IPS-18c (cell line): Measurements from ENCODE around the gene SPC24.
"Not testable (repeated sequence)": the region's sequence is repeated elsewhere in the genome, so short reads cannot be mapped to it uniquely, and the experiment has no call there.

Experiments
- H3K4me3 ChIP-seq: 2 replicates; pipeline ENCODE4 v1.7.0; 2013; ENCODE audit warnings: low read depth, mild to moderate bottlenecking, low read length, moderate library complexity; ENCODE audit not compliant: insufficient read depth
- H3K9me3 ChIP-seq: one replicate; pipeline ENCODE4 v1.6.1; 2013; ENCODE audit warnings: mild to moderate bottlenecking, low read length, moderate library complexity; ENCODE audit not compliant: control insufficient read depth, insufficient read depth

SPC24 gene

DNA sequence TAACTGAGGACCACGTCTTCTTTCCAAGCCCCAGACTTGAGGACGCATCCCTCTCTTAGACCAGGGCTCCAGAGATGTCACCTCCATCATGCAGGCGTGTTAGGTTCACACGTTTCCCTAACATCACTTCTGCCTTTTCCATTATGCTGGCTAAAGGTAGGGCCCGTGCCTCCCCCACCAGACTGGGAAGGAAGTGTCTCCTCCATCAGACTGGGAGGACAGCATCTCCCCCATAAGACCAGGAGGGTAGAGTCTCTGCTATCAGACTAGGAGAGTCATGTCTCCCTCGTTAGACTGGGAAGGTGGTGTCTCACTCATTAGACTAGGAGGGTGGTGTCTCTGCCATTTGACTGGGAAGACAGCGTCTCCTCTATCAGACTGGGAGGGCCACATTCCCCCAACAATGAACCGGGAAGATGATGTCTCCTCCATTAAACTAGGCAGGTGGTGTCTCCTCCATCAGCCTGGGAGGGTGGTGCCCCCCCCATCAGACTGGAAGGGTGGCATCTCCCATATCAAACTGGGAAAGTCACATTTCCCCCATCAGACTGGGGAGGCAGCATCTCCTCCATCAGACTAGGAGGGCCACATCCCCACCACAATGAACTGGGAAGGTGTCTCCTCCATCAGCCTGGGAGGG, 18.1 kb upstream of the SPC24 start:
- H3K4me3 ChIP-seq, result no peak overlapping the region
- H3K9me3 ChIP-seq, result no peaks in the 10 kb centered on the region

DNA sequence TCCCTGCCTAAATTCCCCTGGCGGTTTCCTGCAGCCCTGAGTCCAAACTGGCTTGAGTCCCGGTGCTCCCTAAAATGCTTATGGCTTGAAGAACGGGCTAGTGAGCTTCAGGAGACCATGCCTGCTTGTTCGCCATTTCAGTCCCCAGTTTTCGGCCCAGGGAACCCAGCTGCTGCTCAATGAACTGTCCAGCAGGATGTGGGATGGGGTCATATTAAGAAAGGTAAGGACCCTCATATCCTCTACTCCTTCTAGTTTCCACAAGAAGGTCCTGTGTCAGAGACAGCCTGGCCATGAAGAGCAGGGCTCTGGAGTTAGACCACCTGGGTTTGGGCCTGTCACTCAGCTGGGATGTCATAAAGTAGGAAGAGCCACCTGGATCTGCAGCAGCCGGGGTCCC, 17.0 kb upstream of the SPC24 start:
- H3K9me3 ChIP-seq, result no peaks in the 10 kb centered on the region
- H3K4me3 ChIP-seq, result no peak overlapping the region

DNA sequence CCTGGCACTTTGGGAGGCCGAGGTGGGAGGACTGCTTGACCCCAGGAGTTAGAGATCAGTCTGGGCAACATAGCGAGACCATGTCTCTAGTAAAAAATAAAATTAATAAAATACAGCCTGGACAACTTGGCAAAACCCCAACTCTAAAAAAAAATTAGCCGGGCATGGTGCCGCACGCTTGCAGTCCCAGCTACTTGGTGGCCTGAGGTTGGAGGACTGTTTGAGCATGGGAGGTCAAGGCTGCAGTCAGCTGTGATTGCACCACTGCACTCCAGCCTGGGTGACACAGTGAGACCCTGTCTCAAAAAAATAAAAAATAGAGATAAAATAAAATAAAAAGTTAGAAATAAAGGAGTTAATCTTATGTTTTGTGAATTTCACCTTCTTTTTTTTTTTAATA, 15.6 kb upstream of the SPC24 start:
- H3K4me3 ChIP-seq, result no peak overlapping the region
- H3K9me3 ChIP-seq, result no peaks in the 10 kb centered on the region

DNA sequence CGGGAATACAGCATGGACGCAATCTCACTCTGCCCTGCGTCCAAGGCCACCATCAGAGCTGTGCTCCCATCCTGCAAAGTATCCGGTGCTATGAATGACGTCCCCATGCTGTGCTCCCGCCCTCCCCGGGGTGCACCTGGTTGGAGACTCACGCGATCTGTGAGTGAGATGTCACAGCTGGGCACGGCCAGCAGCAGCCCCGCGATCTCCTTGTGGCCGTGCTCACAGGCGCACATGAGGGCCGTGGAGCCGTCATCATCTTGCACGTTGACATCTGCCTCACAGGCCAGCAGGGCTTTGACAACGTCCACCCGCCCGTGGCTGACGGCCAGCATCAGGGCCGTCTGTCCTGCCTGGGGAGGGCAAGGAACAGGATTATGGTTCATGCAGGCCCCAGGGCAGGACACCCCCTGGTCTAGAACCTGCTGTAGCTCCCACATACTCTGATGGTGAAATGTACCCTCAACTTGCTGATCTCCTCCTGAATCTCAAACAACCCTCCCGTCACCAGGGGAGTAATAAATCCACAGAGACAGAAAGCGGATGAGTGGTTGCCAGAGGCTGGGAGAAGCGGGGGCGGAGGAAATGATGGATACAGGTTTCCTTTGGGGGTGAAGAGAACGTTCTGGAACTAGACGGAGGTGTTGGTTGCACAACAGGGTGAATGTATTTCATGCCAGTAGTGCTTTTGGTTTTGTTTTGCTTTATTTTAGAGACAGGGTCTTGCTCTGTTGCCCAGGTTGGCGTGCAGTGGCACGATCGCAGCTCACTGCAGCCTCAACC, 14.5 kb upstream of the SPC24 start:
- no peaks in the 10 kb centered on the region for H3K9me3 ChIP-seq
- no peak overlapping the region for H3K4me3 ChIP-seq

DNA sequence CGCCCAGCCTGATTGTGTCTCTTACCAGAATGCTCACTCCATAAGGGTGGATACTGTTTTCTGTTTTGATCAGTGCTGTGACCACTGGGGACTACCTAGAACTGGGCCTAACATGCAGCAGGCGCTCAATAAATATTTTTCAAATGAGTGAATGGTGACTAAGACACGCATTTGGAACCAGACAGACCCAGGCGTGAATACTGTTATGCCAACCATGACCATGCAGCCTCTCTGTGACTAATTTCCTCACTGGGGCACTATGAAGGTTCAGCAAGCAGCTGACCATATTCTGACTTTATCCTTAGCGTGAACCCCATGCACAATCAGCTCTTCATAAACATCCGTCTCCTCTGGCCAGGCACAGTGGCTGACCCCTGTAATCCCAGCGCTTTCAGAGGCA, 13.0 kb upstream of the SPC24 start:
- H3K4me3 ChIP-seq, result peak overlapping the region; percentile 3; the same call in 1 of the 2 replicates
- H3K9me3 ChIP-seq, result no peaks in the 10 kb centered on the region

DNA sequence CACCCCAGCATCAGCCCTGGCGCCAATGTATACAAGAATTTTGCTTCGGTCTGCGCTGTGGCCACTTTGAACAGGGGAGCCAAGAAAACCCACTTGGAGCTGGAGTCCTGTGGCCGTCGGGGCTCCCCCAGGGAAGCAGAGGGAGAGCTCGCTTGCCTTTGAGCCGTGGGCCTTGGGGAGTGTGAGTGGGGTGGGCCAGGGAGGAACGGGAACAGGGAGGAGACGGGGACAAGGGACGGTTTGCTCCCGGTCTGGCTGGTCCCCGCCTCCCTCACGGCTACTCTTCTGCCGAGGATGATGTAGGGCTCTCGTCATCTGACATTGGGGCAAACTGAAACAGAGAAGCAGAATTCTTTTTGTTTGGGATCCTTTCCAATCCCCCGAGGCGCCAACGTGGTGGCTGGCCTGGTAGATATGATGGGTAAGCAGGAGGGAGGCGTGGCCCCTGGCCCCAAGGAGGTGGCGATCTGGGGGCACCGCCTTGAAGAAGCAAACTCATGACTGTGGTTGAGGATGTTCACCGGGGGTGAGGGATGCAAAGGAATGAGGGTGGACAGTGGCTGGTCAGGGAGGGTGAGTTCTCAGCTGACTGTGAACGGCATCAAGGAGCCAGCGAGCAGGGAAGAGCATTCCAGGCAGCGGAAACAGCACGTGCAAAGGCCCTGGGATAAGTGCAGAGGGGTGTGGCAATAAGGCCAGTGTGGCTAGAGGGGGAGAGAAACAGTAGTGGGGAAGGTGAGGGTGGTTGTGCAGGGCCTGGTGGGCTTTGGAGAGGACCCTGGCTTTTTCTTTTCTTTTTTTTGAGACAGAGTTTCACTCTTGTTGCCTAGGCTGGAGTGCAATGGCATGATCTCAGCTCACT, 10.9 kb upstream of the SPC24 start:
- H3K4me3 ChIP-seq, result no peak overlapping the region
- H3K9me3 ChIP-seq, result no peaks in the 10 kb centered on the region

DNA sequence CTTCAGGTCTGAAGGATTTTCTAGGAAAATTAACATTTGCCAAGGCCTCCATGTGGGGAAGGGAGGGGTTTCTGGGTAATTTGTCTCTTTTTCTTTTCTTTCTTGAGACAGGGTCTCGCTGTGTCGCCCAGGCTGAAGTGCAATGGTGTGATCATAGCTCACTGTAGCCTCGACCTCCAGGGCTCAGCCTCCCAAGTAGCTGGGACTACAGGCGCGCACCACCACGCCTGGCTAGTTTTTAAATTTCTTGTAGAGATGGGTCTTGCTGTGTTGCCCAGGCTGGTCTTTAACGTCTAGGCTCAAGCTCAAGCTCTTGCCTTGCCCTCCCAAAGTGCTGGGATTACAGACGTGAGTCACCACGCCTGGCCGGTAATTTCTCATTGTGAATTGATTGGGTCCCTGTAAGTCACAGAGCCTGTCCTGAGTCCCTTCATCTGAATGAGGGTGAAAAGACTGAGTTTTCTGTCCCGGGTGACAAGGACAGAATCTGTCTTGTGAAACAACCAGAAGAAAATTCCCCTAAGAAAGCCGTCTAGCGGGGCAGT, 10.0 kb upstream of the SPC24 start:
- Histone ChIP-seq H3K9me3 (no peaks in the 10 kb centered on the region), H3K4me3 (no peak overlapping the region)

DNA sequence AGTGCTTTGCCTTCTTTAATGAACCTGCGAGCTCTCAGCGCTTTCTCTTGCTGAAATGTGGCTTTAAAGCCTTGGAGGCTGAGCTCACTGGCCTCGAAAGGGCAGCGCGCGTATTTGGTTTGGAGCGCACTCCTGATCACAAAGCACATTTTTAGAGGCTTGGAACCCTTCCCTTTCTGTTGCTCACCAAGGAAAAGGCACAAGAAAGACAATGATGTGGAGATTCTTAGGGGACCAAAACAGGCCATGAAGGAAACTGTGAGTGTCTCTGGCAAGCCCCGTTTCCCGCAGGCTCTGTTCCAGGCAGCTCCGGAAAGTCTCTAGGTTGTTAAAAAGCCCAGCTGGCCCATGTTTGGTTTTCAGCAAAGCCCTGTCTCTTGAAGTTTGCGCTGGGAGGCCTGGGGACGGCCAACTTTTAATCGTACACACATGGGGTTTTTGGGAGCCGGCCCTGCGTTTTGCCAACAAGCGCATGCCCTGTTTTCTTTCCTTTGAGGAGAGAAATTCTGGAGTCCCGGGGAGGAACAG, 9.4 kb upstream of the SPC24 start:
- no peak overlapping the region for H3K4me3 ChIP-seq

DNA sequence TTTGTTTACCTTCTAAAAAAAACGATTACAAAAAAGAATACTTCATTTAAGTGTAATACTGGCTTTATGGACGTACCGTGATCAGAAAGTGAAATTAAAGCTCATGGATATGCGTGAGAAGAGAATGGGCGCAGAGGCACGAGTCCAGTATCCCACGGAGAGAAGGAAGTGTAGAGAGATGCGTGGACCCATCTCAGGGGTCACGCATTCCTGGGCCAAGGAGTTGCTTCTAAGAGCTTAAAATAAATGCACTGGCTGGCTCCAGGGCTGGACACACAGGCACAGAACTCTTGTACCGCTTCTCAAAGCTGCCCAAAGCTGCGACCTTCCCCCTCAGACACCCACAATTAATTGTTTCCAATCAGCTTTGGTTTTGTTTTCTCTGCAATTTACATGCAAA, 8.7 kb upstream of the SPC24 start:
- H3K9me3 ChIP-seq, result no peaks in the 10 kb centered on the region

More for the DNA sequence above, 9.4 kb upstream of the SPC24 start:
- H3K9me3 ChIP-seq, result no peaks in the 10 kb centered on the region

DNA sequence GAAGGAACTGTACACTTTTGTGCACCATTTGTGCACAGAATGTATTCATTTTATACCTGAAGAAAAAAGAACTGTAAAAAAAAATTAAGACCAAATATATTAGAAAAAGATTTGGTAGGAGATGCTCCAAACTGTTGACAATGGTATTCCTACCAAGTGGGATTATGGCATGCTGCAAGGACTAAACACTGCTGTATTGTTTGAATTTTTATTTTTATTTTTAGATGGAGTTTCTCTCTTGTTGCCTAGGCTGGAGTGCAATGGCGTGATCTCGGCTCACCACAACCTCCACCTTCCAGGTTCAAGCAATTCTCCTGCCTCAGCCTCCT, 4.8 kb upstream of the SPC24 start:
- H3K9me3 ChIP-seq, H3K4me3 ChIP-seq: not testable (repeated sequence)

More for the DNA sequence above, 8.7 kb upstream of the SPC24 start:
- no peak overlapping the region for H3K4me3 ChIP-seq

DNA sequence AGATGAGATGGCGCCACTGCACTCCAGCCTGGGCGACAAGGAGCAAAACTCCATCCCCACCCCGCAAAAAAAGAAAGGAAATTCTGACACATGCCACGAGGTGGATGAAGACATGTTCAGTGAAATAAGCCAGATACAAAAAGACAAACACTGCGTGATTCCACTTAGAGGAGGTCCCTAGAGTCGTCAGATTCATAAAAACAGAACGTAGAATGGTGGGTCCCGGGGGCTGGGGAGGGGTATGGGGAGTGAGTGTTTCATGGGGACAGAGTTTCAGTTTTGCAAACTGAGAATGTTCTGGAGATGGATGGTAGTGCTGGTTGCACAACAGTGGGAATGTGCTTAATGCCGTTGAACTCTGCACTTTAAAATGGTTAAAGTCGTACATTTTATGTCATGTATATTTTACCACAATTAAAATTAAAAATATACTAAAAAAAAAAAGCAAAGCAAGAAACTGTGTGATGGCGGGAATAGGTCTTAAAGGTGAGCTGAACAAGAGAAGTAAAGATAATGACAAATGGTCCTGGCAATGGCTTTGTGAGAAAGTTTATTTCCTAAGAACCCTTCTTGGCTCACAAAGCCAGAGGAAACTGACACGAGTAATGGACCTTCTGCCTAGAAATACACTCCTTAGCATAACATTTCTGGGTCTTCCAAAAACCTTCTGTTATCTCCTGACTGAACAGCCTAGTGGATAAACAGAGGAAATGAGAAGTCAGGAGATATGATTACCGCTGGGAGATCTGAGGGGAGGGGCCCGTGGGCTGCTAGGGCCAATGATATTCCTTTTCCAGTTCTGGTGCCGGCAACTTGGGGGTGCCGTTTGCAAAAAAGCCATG, 4.2 kb upstream of the SPC24 start:
- Histone ChIP-seq H3K4me3 (no peak overlapping the region), H3K9me3 (no peaks in the 10 kb centered on the region)

DNA sequence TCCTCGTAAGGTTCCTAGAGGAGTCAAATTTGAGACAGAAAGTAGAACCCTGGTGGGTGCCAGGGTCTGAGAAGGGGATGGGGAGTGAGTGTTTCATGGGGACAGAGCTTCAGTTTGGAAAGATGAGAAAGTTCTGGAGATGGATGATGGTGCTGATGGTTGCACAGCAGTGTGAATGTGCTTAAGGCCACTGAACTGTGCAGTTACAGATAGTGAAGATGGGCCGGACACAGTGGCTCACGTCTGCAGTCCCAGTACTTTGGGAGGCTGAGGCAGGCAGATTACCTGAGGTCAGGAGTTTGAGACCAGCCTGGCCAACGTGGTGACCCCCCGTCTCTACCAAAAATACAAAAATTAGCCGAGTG, 917 bp downstream of the SPC24 start:
- no peaks in the 10 kb centered on the region for H3K9me3 ChIP-seq
- H3K4me3 ChIP-seq, result peak overlapping the region; percentile 96

DNA sequence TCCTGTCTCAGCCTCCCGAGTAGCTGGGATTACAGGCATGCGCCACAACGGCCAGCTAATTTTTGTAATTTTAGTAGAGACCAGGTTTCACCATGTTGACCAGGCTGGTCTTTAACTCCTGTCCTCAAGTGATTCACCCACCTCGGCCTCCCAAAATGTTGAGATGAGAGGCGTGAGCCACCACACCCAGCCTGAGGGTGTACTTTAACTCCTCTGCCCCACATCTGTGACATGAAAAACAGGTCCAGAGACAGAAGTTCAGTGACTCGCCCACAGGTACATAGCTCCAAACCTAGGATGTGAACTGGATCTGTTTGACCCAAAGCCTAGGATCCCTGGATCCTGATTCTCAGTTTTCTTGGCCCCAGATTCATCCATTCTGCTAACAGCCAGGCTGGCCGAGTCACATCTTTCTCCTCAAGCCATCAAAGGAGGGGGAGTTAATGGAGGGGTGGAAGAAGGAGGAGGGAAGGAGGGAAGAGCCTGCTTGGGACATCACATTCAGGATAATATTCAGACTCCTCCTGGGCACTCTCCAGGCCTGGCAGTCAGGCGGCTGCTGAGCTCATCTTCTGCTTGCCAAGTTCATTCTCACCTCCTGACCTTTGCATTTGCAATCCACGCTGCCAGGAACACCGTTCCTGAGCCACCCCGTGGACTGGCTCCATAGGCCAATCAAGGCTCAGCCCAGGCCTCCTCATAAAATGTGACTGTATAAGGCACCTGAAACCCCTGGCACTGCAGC, 3.1 kb downstream of the SPC24 start:
- no peak overlapping the region for H3K4me3 ChIP-seq
- no peaks in the 10 kb centered on the region for H3K9me3 ChIP-seq

DNA sequence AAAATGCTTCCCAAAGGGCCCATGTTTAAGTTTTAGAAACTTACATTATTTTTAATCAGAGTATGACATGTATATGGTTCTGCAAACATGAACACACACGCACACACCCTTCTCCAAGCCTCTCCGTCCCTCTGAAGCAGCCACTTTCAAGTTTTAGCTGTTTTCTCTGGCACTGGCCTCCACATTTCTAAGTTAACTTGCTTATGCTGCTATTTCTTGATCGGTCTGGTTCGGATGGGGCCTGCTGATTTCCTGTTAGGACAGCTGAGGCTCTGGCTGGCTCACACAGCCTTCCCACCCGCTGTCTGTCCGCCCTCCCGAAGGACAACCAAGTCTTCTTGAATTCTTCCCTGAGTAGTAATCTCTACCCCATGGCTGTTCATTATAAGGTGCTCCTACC, 4.4 kb downstream of the SPC24 start:
- Histone ChIP-seq H3K9me3 (no peaks in the 10 kb centered on the region), H3K4me3 (no peak overlapping the region)

DNA sequence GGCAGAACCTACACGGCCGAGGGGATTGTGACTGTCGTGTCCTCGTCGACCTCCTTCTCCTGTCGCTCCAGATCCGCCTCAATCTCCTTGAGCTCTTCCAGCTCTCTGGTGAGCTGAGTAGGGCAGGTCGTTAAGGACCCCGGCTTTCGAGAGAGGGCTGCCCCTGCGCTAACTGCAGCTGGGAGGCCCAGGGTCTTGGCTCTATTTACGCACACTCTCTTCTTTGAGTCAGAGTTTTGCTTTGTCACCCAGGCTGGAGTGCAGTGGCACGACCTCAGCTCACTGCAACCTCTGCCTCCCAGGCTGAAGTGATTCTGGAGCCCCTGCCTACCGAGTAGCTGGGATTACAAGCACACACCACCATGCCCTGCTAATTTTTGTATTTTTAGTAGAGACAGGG, 7.6 kb downstream of the SPC24 start:
- H3K4me3 ChIP-seq, result no peak overlapping the region
- H3K9me3 ChIP-seq, result no peaks in the 10 kb centered on the region

DNA sequence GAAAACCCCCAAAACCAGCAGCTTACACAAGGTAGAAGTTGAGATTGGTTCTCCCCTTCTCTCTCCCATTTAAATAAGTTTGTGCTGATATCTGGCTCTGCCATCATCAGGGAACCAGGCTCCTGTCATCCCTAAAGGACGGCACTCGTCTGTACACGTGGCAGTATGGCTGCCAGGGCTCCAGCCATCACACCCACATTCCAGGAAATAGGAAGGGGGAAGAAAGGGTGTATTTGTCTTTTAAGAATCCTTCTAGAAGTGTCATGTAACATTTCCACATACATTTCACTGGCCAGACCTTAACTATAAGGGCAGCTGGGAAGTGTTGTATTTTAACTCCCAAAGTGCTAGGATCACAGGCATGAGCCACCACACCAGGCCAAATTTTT, 10.1 kb downstream of the SPC24 start:
- H3K9me3 ChIP-seq, result no peaks in the 10 kb centered on the region
- no peak overlapping the region for H3K4me3 ChIP-seq
